Measurements from ENCODE around the gene PI4KA. TPM values are rescaled to one million over a fixed set of nuclear protein-coding genes. Genes with fewer than 3 reads are reported as not detected.
A peak's percentile ranks its signal among the peaks of the same experiment; 100 is the strongest.

Gene PI4KA
- total RNA-seq, 1 experiment from 2014 or later = 54.3 TPM

DNA sequence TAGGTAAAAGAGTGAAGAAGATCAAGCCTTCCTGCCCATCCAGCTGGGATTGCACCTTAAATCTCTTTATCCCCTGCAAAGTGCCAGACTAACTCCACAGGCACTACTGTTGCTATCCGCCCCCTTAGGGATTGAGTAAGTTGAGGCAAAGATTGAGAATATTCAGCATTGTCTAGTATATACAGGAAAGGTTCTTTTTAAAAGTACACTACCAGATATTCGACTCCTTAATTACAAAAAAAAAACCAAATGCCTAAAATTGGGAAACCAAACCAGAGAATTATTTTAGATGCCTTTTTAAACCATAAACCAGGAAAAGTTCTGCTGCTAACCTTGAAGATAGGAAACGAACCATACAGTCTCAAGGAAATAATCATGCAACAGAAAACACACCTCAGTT, 73.2 kb downstream of the PI4KA start:
- no peak for DNase-seq (ENCODE audit: low read depth, low spot score)
- BruUV-seq (replicated peaks) = no TSS peak
- no peaks in the 10 kb centered on the region for H3K9me3 ChIP-seq (ENCODE audit: control insufficient read depth, insufficient read depth, low read depth, low read length)
- ATAC-seq = no peak
- H3K36me3 ChIP-seq (ENCODE audit: control insufficient read depth, insufficient read depth, low read length) = no peaks in the 10 kb centered on the region
- no peaks in the 10 kb centered on the region for H3K4me1 ChIP-seq (ENCODE audit: control insufficient read depth, insufficient read depth, low read length)
- H3K4me3 ChIP-seq (ENCODE audit: low read depth in 2 of 2, low read length in 2 of 2) = no peak overlapping the region
- in situ Hi-C loops (cut with HindIII; ENCODE audit: low pct_unique_long_range_greater_than_20kb, low sequenced_read_pairs) (no loop called here), intact Hi-C loops (cut with micrococcal nuclease; ENCODE audit: unreplicated experiment) (no loop called here)
- TF ChIP-seq SIN3A (IDR thresholded peaks at IDR 0.05; ENCODE audit: borderline replicate concordance, insufficient read depth, low read depth, low read length) (no peak), REST (IDR thresholded peaks at IDR 0.05; ENCODE audit: insufficient read depth in 1 of 2, low read depth in 2 of 2, low read length in 1 of 2) (no peak), TCF7L2 (IDR thresholded peaks at IDR 0.05; ENCODE audit: low read depth, low read length) (no peak), POLR2AphosphoS5 (IDR thresholded peaks at IDR 0.05; ENCODE audit: low read depth, low read length) (no peak)
- TF ChIP-seq, protein P1, sequence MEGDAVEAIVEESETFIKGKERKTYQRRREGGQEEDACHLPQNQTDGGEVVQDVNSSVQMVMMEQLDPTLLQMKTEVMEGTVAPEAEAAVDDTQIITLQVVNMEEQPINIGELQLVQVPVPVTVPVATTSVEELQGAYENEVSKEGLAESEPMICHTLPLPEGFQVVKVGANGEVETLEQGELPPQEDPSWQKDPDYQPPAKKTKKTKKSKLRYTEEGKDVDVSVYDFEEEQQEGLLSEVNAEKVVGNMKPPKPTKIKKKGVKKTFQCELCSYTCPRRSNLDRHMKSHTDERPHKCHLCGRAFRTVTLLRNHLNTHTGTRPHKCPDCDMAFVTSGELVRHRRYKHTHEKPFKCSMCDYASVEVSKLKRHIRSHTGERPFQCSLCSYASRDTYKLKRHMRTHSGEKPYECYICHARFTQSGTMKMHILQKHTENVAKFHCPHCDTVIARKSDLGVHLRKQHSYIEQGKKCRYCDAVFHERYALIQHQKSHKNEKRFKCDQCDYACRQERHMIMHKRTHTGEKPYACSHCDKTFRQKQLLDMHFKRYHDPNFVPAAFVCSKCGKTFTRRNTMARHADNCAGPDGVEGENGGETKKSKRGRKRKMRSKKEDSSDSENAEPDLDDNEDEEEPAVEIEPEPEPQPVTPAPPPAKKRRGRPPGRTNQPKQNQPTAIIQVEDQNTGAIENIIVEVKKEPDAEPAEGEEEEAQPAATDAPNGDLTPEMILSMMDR (IDR thresholded peaks at IDR 0.05) = no peak
- H3K27ac ChIP-seq (ENCODE audit: low read length) = no peak overlapping the region
- H3K27me3 ChIP-seq (ENCODE audit: control insufficient read depth, insufficient read depth, low read length) = no peaks in the 10 kb centered on the region
- CTCF ChIA-PET = interaction anchor here (1.0 kb wide), 1 partner anchor 35 kb away, joined by 3 read pairs; no protein-coding TSS in a partner anchor
- POLR2A ChIA-PET = no interaction called here

- peak; percentile 84 for ATAC-seq
- no peak overlapping the region for H3K27ac ChIP-seq (ENCODE audit: low read length)
- POLR2A ChIA-PET = interaction anchor here (0.6 kb wide), 2 partner anchors 187 to 589 kb away, joined by 5 read pairs; no protein-coding TSS in a partner anchor
These were observed 74.5 kb downstream of the PI4KA start for GRCh38 chr22:20783844-20784723.

More at GRCh38 chr22:20783844-20784723, 74.5 kb downstream of the PI4KA start:
- TF ChIP-seq TCF7L2 (IDR thresholded peaks at IDR 0.05; ENCODE audit: low read depth, low read length) = no peak
- TF ChIP-seq, protein P1 (IDR thresholded peaks at IDR 0.05) = peak; percentile 77
- in situ Hi-C loops (cut with HindIII; ENCODE audit: low pct_unique_long_range_greater_than_20kb, low sequenced_read_pairs) (no loop called here), intact Hi-C loops (cut with micrococcal nuclease; ENCODE audit: unreplicated experiment) (no loop called here)
- no peak overlapping the region for H3K4me3 ChIP-seq (ENCODE audit: low read depth in 2 of 2, low read length in 2 of 2)
- no peaks in the 10 kb centered on the region for H3K9me3 ChIP-seq (ENCODE audit: control insufficient read depth, insufficient read depth, low read depth, low read length)
- no peaks in the 10 kb centered on the region for H3K4me1 ChIP-seq (ENCODE audit: control insufficient read depth, insufficient read depth, low read length)
- peak; percentile 41 for DNase-seq (ENCODE audit: low read depth, low spot score)
- no peaks in the 10 kb centered on the region for H3K36me3 ChIP-seq (ENCODE audit: control insufficient read depth, insufficient read depth, low read length)
- CTCF ChIA-PET = interaction anchor here (0.6 to 1.1 kb wide), 3 partner anchors 10 to 81 kb away, joined by 3 read pairs; no protein-coding TSS in a partner anchor
- BruUV-seq (replicated peaks) = no TSS peak
- H3K27me3 ChIP-seq (ENCODE audit: control insufficient read depth, insufficient read depth, low read length) = no peaks in the 10 kb centered on the region
